ENCODE results near the gene SNAPC5. TPM values are rescaled to one million over a fixed set of nuclear protein-coding genes. Genes with fewer than 3 reads are reported as not detected.

The SNAPC5 gene
- total RNA-seq, 1 experiment from 2014 or later = 28.3 TPM

- Histone ChIP-seq H3K9ac (ENCODE audit: low read length) (no peak overlapping the region), H3K36me3 (ENCODE audit: control insufficient read depth in 1 of 2, insufficient read depth in 2 of 2, low read length in 2 of 2) (peaks cover 41 to 50% of the 10 kb centered on the region in 2 experiments), H3K4me3 (replicated peaks in 1 of 2; ENCODE audit: low read depth in 1 of 2, low read length in 2 of 2) (no peak overlapping the region), H4K20me1 (ENCODE audit: insufficient read depth) (no peaks in the 10 kb centered on the region), H3K9me2 (ENCODE audit: insufficient read depth) (no peaks in the 10 kb centered on the region), H3K79me2 (ENCODE audit: insufficient read depth, low read length) (peaks cover 34% of the 10 kb centered on the region), H3K4me2 (ENCODE audit: low read length) (no peak overlapping the region), H3K27ac (ENCODE audit: low read depth, low read length) (no peak overlapping the region), H3K9me3 (ENCODE audit: control insufficient read depth in 1 of 2, insufficient read depth in 1 of 2, low read depth in 1 of 2, low read length in 2 of 2) (no peaks in the 10 kb centered on the region), H2AFZ (ENCODE audit: low read depth, low read length, poor library complexity, severe bottlenecking) (no peak overlapping the region), H3K4me1 (ENCODE audit: control insufficient read depth in 1 of 2, insufficient read depth in 2 of 2, low read length in 2 of 2) (peaks cover 3 to 6% of the 10 kb centered on the region in 2 experiments; a peak in 2 of 4 replicates), H3K27me3 (ENCODE audit: insufficient read depth, low read length) (no peaks in the 10 kb centered on the region)
- ATAC-seq (no peak), DNase-seq (ENCODE audit: low read depth, low spot score) (no peak)
- TF ChIP-seq CEBPB (IDR thresholded peaks at IDR 0.05; ENCODE audit: low read depth) = no peak
- ChIA-PET RAD21 (ENCODE audit: low non-redundant PET in 1 of 2, low total read pairs in 2 of 2, uncharacterized antibody in 2 of 2, unreplicated experiment in 2 of 2) (no interaction called here), POLR2A (interaction anchor here (1.1 kb wide), 1 partner anchor 13 kb away, joined by 3 read pairs; the partner anchor contains the start of gene ZWILCH), CTCF (no interaction called here)
- intact Hi-C loops (cut with micrococcal nuclease) = no loop called here
- no TSS peak for BruUV-seq (replicated peaks)
These were observed 5.7 kb downstream of the SNAPC5 start for GRCh38 chr15:66491846-66492245.

GRCh38 chr15:66489179-66489791, 8.3 kb downstream of the SNAPC5 start:
- no peaks in the 10 kb centered on the region for H4K20me1 ChIP-seq (ENCODE audit: insufficient read depth)
- H3K9ac ChIP-seq (ENCODE audit: low read length) = no peak overlapping the region
- no peak overlapping the region for H2AFZ ChIP-seq (ENCODE audit: low read depth, low read length, poor library complexity, severe bottlenecking)
- ChIA-PET CTCF (interaction anchor here (2.0 kb wide), 1 partner anchor 9 kb away, joined by 8 read pairs; no protein-coding TSS in a partner anchor), RAD21 (ENCODE audit: low non-redundant PET in 1 of 2, low total read pairs in 2 of 2, uncharacterized antibody in 2 of 2, unreplicated experiment in 2 of 2) (no interaction called here), POLR2A (interaction anchor here (0.9 kb wide), 1 partner anchor 8 kb away, joined by 3 read pairs; no protein-coding TSS in a partner anchor)
- no peak overlapping the region for H3K4me2 ChIP-seq (ENCODE audit: low read length)
- H3K27ac ChIP-seq (ENCODE audit: low read depth, low read length) = no peak overlapping the region
- BruUV-seq (replicated peaks) = no TSS peak
- ATAC-seq (no peak), DNase-seq (ENCODE audit: low read depth, low spot score) (no peak)
- H3K27me3 ChIP-seq (ENCODE audit: insufficient read depth, low read length) = no peaks in the 10 kb centered on the region
- H3K36me3 ChIP-seq (ENCODE audit: control insufficient read depth in 1 of 2, insufficient read depth in 2 of 2, low read length in 2 of 2) = peaks cover 35 to 40% of the 10 kb centered on the region in 2 experiments
- no peak overlapping the region for H3K4me3 ChIP-seq (replicated peaks in 1 of 2; ENCODE audit: low read depth in 1 of 2, low read length in 2 of 2)
- intact Hi-C loops (cut with micrococcal nuclease) = no loop called here
- H3K9me2 ChIP-seq (ENCODE audit: insufficient read depth) = no peaks in the 10 kb centered on the region
- H3K9me3 ChIP-seq (ENCODE audit: control insufficient read depth in 1 of 2, insufficient read depth in 1 of 2, low read depth in 1 of 2, low read length in 2 of 2) = no peaks in the 10 kb centered on the region
- peaks cover 10% of the 10 kb centered on the region; the same call in 1 of the 2 replicates for H3K79me2 ChIP-seq (ENCODE audit: insufficient read depth, low read length)
- H3K4me1 ChIP-seq (ENCODE audit: control insufficient read depth in 1 of 2, insufficient read depth in 2 of 2, low read length in 2 of 2) = no peaks in the 10 kb centered on the region; a peak in 1 of 4 replicates
- TF ChIP-seq RAD21 (IDR thresholded peaks at IDR 0.05; ENCODE audit: low read depth) = no peak
- TF ChIP-seq ZFX (IDR thresholded peaks at IDR 0.05) = no peak
- TF ChIP-seq EZH2phosphoT487 (IDR thresholded peaks at IDR 0.05; ENCODE audit: borderline replicate concordance) = no peak
- TF ChIP-seq TCF7L2 (IDR thresholded peaks at IDR 0.05; ENCODE audit: borderline replicate concordance, extremely low read depth, insufficient read depth, insufficient read length) = no peak
- TF ChIP-seq ZBTB33 (IDR thresholded peaks at IDR 0.05; ENCODE audit: extremely low read depth, insufficient replicate concordance, low read length) = no peak
- no peak for TF ChIP-seq EGR1 (IDR thresholded peaks at IDR 0.05; ENCODE audit: low read depth)
- no peak for TF ChIP-seq POLR2A (IDR thresholded peaks at IDR 0.05; ENCODE audit: borderline replicate concordance, extremely low read depth, insufficient read depth, insufficient read length)
- TF ChIP-seq SIN3A (IDR thresholded peaks at IDR 0.05; ENCODE audit: low read depth) = no peak
- TF ChIP-seq EZH2 (IDR thresholded peaks at IDR 0.05) = no peak
- TF ChIP-seq CTCF (IDR thresholded peaks at IDR 0.05 in 2 of 3, conservative IDR thresholded peaks at IDR 0.05 in 1 of 3; ENCODE audit: borderline replicate concordance in 1 of 3, insufficient read depth in 1 of 3, low read depth in 2 of 3, low read length in 2 of 3) = no peak
- no peak for TF ChIP-seq POLR2AphosphoS5 (IDR thresholded peaks at IDR 0.05; ENCODE audit: low read depth, low read length)
